BE2C (cell line): ENCODE measurements around the gene SLC44A1.

ENCODE experiments used
- DNase-seq: peaks from one replicate; pipeline ENCODE4 v3.0.0-alpha.2; 2020
- H3K27me3 ChIP-seq: fragments of 250-450 bp; sonication (Bioruptor Pico); 2 replicates; pipeline ENCODE4 v1.5.1; 2020; ENCODE audit warnings: mild to moderate bottlenecking
- H3K36me3 ChIP-seq: fragments of 250-450 bp; sonication (Bioruptor Pico); 2 replicates; pipeline ENCODE4 v1.5.1; 2020; ENCODE audit warnings: mild to moderate bottlenecking
- H3K4me1 ChIP-seq: fragments of 250-450 bp; sonication (Bioruptor Pico); 2 replicates; pipeline ENCODE4 v1.5.1; 2020
- H3K4me3 ChIP-seq: 2 replicates; pipeline ENCODE4 v1.5.1; 2011; ENCODE audit warnings: low read depth, low read length
- H3K9me3 ChIP-seq: fragments of 250-450 bp; sonication (Bioruptor Pico); 2 replicates; pipeline ENCODE4 v1.5.1; 2020
- TF ChIP-seq, protein P1 (sequence below): IDR thresholded peaks from 2 replicates; pipeline ENCODE4 v1.5.1; 2012; ENCODE audit warnings: mild to moderate bottlenecking, low read depth, low read length

The SLC44A1 gene

DNA sequence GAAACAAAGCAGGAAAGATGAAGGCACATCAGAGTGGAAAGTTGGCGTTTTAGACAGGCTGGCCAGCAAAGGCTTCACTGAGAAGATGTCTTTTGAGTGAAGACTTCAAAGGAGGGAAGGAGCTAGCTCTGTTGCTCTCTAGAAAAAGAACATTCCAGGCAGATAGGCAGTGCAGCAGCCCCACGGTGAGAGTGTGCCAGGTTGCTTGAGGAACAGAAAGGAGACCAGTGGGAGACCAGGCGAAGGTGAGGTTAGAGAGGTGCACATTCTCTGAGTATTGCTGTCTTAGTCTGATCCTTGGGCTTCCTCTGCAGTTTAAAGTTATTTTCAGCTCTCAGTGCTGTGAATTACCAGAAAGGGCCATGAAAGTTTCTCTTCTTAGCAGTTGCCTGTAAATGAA, 83.8 kb downstream of the SLC44A1 start:
- H3K4me1 ChIP-seq, result no peaks in the 10 kb centered on the region
- H3K27me3 ChIP-seq, result no peaks in the 10 kb centered on the region
- H3K4me3 ChIP-seq, result no peak overlapping the region
- H3K9me3 ChIP-seq, result no peaks in the 10 kb centered on the region
- TF ChIP-seq, protein P1, sequence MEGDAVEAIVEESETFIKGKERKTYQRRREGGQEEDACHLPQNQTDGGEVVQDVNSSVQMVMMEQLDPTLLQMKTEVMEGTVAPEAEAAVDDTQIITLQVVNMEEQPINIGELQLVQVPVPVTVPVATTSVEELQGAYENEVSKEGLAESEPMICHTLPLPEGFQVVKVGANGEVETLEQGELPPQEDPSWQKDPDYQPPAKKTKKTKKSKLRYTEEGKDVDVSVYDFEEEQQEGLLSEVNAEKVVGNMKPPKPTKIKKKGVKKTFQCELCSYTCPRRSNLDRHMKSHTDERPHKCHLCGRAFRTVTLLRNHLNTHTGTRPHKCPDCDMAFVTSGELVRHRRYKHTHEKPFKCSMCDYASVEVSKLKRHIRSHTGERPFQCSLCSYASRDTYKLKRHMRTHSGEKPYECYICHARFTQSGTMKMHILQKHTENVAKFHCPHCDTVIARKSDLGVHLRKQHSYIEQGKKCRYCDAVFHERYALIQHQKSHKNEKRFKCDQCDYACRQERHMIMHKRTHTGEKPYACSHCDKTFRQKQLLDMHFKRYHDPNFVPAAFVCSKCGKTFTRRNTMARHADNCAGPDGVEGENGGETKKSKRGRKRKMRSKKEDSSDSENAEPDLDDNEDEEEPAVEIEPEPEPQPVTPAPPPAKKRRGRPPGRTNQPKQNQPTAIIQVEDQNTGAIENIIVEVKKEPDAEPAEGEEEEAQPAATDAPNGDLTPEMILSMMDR, result no peak
- no peaks in the 10 kb centered on the region for H3K36me3 ChIP-seq
- DNase-seq, result no peak

- TF ChIP-seq, protein P1, result no peak
- Histone ChIP-seq H3K4me1 (no peaks in the 10 kb centered on the region), H3K27me3 (no peaks in the 10 kb centered on the region), H3K4me3 (no peak overlapping the region), H3K9me3 (no peaks in the 10 kb centered on the region), H3K36me3 (no peaks in the 10 kb centered on the region)
- no peak for DNase-seq
These were observed 84.6 kb downstream of the SLC44A1 start for GRCh38 chr9:105328872-105329718.

DNA sequence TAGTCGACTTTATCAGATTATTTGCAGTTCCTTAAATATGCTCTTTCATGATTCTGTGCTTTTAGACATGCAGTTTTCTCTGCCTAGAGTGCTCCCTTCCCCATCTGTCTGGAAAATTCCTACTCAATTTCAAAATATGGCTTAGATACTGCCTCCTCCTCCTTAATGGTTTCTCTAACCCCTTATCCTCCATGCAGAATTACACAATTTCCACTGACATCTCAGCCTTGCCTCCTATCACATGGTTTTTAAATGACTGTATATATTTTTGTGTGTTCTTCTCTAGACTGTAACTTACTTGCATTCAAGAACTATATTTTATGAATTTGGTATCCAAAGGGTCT, 85.2 kb downstream of the SLC44A1 start:
- H3K36me3 ChIP-seq, result no peaks in the 10 kb centered on the region
- H3K4me1 ChIP-seq, result no peaks in the 10 kb centered on the region
- TF ChIP-seq, protein P1, result no peak
- H3K9me3 ChIP-seq, result no peaks in the 10 kb centered on the region
- no peak overlapping the region for H3K4me3 ChIP-seq
- no peak for DNase-seq
- H3K27me3 ChIP-seq, result no peaks in the 10 kb centered on the region

DNA sequence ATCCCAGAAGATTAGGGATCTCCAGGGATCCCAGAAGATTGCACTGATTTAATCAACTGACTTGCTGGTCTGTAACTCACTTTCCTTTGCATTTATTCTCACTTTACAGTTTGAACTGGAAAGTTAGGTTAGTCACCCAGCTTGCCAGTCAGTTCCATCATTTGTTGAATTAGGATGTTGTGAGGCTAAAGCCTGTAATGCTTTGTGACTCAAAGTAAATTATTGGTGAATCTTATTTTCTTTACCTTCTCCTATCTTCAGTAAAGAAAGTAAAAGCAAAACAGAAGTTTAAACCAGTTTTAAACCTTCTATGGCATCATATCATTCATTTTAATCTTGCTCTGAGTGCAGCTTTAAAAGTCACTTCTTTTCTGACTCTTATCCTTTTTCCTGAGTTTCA, 85.8 kb downstream of the SLC44A1 start:
- Histone ChIP-seq H3K4me1 (no peaks in the 10 kb centered on the region), H3K27me3 (no peaks in the 10 kb centered on the region), H3K4me3 (no peak overlapping the region), H3K36me3 (no peaks in the 10 kb centered on the region), H3K9me3 (no peaks in the 10 kb centered on the region)
- TF ChIP-seq, protein P1, result no peak
- DNase-seq, result no peak

GRCh38 chr9:105330755-105331154, 86.3 kb downstream of the SLC44A1 start:
- Histone ChIP-seq H3K27me3 (no peaks in the 10 kb centered on the region), H3K36me3 (no peaks in the 10 kb centered on the region), H3K4me3 (no peak overlapping the region), H3K4me1 (no peaks in the 10 kb centered on the region), H3K9me3 (no peaks in the 10 kb centered on the region)
- TF ChIP-seq, protein P1, result no peak
- DNase-seq, result no peak

DNA sequence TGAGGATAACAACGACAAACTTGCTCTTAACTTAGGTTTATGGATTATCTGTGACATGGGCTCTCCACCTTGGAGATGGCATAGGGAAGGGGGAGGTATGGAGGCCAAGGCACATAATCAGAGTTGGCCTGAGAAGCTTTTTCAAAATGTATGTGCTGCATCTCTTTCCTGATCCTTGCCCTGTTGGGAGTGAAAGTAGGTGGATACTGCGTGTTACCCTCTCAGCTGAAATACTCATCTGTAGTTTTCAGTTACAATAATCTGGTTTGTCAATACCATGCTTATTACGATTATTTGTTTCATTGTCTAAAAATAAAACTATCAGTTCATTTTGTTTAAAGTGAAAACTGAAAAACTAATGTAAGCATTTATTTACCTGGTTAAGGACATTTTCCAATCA, 86.7 kb downstream of the SLC44A1 start:
- no peaks in the 10 kb centered on the region for H3K4me1 ChIP-seq

More for the DNA sequence above, 86.7 kb downstream of the SLC44A1 start:
- no peaks in the 10 kb centered on the region for H3K9me3 ChIP-seq
- H3K4me3 ChIP-seq, result no peak overlapping the region
- no peak for DNase-seq
- H3K36me3 ChIP-seq, result no peaks in the 10 kb centered on the region
- H3K27me3 ChIP-seq, result no peaks in the 10 kb centered on the region
- TF ChIP-seq, protein P1, result no peak
